K562 (cell line): ENCODE data around the gene CYP51A1.
"Not testable (repeated sequence)": the region's sequence is repeated elsewhere in the genome, so short reads cannot be mapped to it uniquely, and the experiment has no call there.

Experiments used
- CCAR2 ChIP-seq: fragments of 200-400 bp; formaldehyde crosslinking; IDR thresholded peaks from 2 replicates; pipeline ENCODE4 v1.6.1; 2017; ENCODE audit warnings: mild to moderate bottlenecking, low read depth, low read length
- CEBPB ChIP-seq: fragments of 450-650 bp; IDR thresholded peaks from 2 replicates; pipeline ENCODE4 v1.6.1; 2016; ENCODE audit warnings: missing genetic modification characterization, missing compliant biosample characterization
- EP300 ChIP-seq: IDR thresholded peaks from 2 replicates; pipeline ENCODE4 v1.6.1; 2012; ENCODE audit warnings: low read length, improper control_type of control experiment
- IRF2 ChIP-seq: sonication (generic); formaldehyde crosslinking; IDR thresholded peaks from 2 replicates; pipeline ENCODE4 v1.8.1; 2022; ENCODE audit warnings: mild to moderate bottlenecking, missing genetic modification reagents
- ZNF444 ChIP-seq: fragments of 250-450 bp; sonication (Bioruptor Pico); IDR thresholded peaks from 2 replicates; pipeline ENCODE4 v1.4.0; 2020; ENCODE audit warnings: mild to moderate bottlenecking, moderate library complexity
- TF ChIP-seq, protein P1 (sequence below), 3 experiments: IDR thresholded peaks in 2 of 3; conservative IDR thresholded peaks in 1 of 3; 2 replicates each; pipeline ENCODE4 v1.5.1; 2011 to 2012; ENCODE audit warnings: low read length in 3 of 3, mild to moderate bottlenecking in 3 of 3, control low read depth in 2 of 3, improper control_type of control experiment in 1 of 3, inconsistent platforms in 1 of 3, low read depth in 1 of 3, mixed read lengths in 1 of 3, moderate library complexity in 1 of 3; ENCODE audit not compliant: insufficient read depth in 2 of 3
- TF ChIP-seq, protein P2 (sequence below): fragments of 450-650 bp; formaldehyde crosslinking; conservative IDR thresholded peaks from 2 replicates; pipeline ENCODE4 v1.4.0; 2022; ENCODE audit warnings: mild to moderate bottlenecking, missing genetic modification characterization

GRCh38 chr7:92142791-92143190 lies 8.5 kb upstream of the CYP51A1 start:
- TF ChIP-seq, protein P1, sequence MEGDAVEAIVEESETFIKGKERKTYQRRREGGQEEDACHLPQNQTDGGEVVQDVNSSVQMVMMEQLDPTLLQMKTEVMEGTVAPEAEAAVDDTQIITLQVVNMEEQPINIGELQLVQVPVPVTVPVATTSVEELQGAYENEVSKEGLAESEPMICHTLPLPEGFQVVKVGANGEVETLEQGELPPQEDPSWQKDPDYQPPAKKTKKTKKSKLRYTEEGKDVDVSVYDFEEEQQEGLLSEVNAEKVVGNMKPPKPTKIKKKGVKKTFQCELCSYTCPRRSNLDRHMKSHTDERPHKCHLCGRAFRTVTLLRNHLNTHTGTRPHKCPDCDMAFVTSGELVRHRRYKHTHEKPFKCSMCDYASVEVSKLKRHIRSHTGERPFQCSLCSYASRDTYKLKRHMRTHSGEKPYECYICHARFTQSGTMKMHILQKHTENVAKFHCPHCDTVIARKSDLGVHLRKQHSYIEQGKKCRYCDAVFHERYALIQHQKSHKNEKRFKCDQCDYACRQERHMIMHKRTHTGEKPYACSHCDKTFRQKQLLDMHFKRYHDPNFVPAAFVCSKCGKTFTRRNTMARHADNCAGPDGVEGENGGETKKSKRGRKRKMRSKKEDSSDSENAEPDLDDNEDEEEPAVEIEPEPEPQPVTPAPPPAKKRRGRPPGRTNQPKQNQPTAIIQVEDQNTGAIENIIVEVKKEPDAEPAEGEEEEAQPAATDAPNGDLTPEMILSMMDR (IDR thresholded peaks at IDR 0.05 in 2 of 3, conservative IDR thresholded peaks at IDR 0.05 in 1 of 3; ENCODE audit: insufficient read depth in 2 of 3, low read depth in 1 of 3, low read length in 3 of 3) = not testable (repeated sequence)
- TF ChIP-seq, protein P2, sequence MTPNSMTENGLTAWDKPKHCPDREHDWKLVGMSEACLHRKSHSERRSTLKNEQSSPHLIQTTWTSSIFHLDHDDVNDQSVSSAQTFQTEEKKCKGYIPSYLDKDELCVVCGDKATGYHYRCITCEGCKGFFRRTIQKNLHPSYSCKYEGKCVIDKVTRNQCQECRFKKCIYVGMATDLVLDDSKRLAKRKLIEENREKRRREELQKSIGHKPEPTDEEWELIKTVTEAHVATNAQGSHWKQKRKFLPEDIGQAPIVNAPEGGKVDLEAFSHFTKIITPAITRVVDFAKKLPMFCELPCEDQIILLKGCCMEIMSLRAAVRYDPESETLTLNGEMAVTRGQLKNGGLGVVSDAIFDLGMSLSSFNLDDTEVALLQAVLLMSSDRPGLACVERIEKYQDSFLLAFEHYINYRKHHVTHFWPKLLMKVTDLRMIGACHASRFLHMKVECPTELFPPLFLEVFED (CRISPR knock-in tag) = not testable (repeated sequence)
- not testable (repeated sequence) for TF ChIP-seq CCAR2; ZNF444 (CRISPR knock-in tag); EP300; IRF2; CEBPB (tag)
